Stimulated activated CD8-positive, alpha-beta memory T cell treated with anti-CD3 and anti-CD28 coated beads, Interleukin-4, amount 100 ng/mL, for 1 hour (primary cell): ENCODE data around the gene CXCL14.

Experiments used
- DNase-seq, 2 donors: peaks; one replicate each; pipeline ENCODE4 v3.0.0-alpha.2; 2020; ENCODE audit warnings: low read depth in 2 of 2, low spot score in 1 of 2

CXCL14 gene

DNA sequence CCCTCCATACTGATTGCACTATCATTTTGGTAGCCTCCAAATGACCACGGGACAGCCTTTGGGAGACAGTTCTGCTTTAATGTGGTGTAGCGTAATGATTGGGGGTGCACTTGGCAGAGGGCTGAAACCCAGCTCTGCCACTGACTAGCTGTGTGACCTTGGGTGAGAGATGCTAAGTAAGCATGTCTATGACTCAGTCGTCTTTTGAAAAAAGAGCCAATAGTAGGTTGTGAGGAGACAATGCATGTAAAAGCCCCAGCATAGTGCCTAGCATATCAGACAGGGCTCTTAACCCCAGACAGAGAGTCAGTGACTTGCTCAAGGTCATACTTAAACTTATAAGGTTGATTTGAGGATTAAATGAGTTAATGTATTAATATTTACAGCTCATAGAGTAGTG lies 18.0 kb upstream of the CXCL14 start:
- DNase-seq = no peak

DNA sequence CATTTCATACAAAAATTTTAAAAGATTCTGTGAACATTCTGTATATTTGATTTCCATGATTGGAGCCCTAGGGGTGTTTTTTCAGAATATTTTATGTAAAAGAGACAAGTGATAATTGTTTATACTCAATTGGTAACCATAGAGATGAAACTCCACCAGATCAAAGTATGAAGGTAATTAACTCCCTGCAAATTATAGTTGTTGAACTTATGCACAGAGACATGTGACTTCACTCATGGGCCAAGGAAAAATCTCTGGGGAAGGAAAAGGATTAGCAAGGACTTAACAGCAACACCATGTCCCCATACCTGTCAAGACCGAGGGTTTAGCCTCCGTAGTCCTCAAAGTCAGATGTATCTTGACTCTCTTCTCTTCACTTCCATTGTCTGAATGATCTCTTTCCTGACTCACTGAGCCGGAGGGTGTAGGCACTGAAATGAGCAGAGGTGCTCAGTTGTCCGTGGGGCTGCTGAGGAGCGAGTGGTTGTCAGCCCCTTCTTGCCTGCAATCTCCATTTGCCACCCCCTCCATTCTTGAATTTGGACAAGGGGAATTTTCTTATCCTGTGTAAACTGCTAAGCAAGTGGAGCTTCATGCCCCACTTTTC lies 17.5 kb upstream of the CXCL14 start:
- DNase-seq = no peak

DNA sequence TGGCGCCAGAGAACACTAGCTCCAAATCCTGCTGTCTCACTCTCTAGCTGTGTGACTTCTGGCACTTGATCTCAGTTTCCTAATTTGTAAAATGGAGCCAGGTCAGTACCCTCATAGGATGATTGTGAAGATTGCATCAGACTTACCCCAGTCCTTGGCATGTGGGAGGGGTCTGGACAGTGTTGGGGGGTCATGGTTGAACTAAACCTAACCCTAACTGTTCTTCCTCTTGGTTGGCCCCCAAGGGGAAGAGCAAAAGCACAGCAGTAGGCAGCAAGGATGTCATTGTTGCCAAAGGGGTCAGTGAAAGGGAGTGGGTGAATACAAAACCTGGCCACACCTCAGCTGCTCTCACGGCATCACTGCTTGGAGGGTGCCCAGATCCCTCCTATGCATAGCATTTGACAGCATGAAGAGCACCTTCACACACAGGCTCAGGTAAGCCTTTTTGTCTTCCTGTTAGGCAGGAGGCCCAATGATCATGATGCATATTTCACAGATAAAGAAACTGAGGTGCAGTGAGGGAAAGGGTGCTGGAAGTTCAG lies 15.7 kb upstream of the CXCL14 start:
- DNase-seq = no peak

DNA sequence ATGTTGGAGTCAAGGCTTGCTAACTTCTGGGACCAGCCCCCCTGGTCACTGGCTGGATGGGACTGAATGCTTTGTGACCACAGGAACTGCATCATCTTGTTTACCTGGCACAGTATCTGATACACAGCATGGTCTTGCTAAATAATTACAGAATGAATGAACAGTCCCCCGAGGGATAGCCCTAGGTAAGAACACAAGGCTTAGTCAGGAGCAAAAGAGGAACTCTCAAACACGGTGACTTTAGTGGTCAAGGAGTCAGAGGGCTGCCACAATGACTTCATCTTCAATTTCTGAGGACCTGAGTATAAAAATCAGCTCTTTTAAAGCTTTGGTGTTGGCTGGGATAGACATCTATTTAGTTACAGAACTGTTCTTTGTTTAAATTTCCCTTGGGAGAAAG lies 15.1 kb upstream of the CXCL14 start:
- DNase-seq = no peak

DNA sequence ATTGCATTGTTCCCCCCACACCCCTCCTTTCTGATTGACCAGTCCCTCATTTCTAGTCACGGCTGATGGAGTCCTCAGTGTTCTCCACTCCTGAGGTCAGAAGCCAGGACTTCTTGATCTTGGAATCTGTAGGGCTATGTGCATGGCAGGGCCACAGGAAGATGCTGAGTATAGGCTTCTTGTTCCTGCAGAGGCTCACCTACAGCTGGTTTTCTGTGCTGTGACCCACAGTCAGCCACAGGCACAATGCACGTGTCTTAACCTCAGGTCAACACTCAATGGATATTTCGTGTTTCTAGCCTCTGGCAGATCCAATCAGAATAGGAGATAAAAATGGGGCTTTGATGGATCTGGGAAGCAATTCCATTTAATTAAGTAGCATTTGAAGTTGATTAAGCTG lies 14.3 kb upstream of the CXCL14 start:
- no peak for DNase-seq

DNA sequence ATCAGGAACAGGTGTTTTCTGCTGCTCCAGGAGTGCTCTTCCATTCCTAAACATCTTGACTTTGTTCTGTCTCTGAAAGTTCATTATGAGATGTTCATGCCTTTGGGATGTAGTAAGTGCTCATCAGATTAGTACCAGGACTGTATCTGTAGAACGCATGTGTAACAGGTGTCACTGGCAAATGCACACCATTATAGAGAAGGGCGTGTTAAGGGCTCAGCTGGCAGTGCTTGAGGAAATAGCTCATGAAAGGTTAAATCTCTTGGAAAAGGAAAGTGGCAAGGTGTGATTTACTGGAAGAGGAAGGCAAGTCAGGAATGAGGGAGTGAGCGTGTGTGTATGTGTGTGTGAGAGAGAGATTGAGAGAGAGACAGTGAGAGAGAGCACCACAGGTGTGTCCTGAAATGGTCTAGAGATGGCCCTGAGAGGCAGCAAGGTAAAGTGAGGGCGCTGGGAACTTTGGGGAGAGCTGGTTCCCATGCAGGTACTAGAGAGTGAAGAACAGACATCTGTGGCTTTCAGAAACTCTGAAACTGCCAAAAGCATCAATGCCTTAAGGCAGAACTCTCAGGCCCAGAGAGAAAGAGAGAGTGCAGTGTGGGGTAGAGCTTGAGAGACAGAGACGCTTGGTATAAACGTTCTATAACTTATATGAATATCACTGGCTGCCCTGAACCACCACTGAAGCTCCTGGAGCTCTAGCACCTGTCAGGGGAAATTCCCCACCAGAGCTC lies 13.7 kb upstream of the CXCL14 start:
- no peak for DNase-seq

DNA sequence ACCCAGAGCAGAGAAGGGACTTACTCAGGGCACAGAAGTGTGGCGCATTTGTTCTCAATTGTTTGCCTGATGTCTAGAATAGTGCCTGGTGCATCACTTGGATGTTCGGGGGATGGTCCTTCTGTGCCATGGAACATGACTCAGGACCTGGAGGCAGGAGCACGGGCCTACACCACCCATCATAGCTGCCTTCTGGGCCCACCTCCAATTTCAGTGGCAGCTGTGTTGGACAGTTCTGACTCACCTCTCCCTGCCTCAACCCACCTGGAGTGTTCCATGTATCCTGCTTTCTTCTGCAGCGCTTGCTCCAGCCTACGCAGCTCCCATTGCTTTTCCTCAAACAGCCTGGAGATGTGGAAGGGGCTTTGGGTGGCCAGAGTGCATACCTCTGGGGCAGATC lies 12.5 kb upstream of the CXCL14 start:
- no peak for DNase-seq

DNA sequence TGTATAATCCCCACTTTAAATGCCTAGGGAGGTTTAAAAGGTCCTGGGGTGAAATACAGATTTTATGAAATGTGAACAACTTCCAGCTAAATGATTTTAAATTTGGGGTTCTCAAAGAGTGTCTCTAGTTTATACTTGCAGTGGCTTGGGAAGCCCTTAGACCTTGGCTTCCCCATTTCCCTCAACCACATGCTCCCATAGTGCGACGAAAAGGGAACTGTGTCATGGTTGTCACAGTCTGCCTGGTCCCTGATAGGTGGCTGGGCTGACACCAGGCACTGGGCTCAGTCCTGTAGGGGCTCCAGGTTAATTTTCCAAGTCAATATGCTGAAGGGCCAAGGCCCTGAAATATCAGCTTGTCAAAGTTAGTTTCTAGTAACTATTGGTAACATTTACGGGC lies 10.4 kb upstream of the CXCL14 start:
- no peak for DNase-seq

DNA sequence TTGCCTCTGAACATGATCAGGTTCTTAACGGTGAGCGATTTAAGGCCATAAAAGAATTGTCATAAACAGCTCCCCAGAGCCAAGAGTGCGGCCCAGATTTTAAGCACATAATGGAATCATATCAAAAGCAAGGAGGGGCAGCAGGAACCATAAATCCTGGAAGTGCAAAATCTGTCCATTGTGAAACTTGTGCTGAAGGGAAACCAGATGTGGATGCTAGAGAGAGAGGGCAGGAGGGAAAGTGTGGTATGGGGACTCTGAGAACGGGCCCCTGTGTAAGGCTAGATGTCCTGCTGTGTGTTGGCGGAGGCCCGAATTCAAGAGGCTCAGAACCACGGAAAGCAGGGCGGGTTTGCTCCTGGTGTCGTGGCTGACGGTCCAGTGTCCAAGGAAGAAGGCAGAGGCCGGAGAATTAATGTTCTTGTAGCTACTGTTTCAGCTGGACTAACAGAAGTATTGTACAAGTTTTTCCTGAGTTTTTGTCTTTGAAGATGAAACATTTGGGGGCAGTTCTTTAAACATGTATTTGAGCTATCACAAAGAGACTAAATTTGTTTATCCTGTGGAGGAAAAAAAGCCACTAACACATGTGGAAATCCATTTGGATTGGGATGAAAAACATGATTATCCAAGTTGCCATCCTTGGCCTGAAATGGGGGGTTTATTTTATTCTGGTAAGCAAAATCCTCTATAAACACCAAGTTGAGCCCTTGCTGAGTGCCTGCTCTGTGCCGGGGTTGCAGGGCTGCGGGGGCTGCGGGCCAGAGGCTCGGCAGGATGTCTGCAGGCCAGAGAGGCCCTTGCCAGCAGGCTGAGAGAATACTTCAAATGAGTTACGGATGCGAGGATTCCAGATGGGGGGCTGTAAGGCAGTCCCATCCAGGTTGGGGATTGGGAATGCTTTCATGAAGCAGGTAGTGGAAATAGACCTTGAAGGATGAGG lies 9.2 kb upstream of the CXCL14 start:
- DNase-seq = no peak

DNA sequence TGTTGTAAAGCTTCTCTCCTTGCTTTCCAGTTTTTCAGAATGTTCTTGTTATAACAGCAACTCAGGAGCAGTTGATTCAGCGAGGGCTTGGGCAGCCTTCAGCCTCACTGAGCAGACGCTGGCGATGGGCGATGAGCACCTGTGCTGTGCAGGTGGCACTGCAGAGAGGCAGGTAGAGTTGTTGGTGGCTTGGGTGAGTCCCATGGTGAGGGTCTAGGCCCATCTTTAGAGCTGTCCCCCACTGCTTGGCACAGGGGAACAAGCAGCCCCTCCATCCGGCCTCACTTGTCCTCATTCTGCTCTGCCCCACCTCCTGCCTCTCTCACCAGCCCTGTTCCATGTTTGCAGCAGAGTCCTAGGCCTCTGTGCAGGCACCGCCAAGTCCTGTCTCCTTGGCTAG lies 6.1 kb upstream of the CXCL14 start:
- DNase-seq = no peak

DNA sequence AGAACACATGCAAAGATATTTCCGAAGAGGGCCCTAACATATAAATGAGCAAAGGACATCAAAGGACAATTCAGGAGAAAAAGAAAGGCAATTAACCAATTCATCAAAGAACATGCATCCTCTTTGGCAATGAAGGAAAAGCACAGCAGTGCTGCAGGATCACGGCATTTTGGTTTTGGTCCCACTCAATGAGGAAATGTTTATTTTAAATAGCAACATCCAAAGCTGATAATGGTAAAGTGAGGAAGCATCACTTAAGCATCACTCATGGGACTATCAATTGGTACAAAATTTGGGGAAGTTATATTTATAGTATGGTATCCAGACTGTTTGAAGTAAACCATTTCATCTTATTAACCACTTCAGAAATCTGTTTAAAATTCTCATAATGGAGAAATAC lies 5.5 kb upstream of the CXCL14 start:
- no peak for DNase-seq

DNA sequence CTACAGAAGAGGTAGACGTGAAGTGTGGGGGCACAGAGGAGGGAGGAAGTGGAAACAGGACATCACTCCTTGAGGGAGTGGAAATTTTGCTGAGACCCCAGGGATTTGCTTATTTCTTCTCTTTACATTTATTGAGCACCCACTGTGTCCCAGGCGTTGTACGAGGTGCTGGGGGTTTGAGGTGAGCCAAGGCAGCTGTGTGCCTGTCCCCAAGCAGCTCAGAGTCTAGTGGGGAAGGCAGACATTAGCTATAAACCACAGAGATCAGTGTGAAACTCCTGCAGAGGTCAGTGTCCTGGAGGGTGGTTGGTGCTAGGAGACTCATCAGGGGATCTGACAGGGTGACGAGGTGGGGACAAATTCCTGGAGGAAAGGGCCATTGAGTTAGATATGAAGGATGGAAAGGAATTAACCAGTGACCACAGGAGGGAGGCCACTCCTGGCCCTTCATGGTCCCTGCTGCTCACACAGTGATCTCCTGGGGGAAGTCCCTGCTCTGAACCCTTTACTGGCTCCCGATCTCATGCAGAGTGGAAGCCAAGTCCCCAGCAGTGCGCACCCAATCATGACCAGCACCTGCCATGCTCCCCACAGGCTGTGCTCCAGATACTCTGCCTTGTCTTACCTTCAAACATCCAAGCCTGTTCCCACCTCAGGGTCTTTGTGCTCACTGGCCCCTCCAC lies 3.4 kb upstream of the CXCL14 start:
- DNase-seq = no peak

DNA sequence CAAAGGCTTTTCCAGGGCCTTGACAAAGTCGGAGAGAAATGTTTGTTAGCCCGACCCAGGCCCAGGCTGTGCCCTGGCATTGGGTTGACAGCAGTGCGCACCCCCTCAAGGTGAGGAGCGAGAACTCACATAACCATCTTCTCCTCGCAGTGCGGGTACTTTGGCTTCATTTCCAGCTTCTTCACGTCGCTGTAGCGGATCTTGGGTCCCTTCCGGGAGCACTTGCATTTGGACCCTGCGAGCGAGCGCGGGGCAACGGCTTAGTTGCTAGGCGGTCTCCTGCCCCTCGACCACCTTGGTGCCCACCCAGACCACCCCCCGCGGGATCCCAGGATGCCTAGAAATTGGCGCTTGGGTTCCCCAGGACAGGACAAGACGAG lies 496 bp downstream of the CXCL14 start:
- DNase-seq = no peak

DNA sequence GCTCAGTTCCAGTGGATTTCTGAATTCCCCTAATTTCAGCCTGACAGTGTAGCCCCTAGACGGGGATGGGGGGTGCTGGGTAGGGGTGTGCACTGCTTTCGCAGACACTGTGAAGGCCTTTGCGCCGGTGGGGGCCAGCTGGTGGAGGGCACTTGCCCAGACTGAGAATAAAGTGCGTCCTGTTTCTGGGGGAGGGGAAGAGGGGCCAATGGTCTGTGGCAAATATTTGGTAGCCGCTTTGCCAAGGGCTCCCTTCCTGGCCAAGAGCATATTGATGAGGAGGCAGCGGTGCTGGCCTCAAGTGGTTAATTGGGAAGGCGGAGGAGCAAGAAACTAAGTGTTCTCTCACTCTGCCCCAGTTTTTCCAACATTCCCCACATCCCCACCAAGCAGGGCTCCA lies 1.4 kb downstream of the CXCL14 start:
- DNase-seq = no peak

DNA sequence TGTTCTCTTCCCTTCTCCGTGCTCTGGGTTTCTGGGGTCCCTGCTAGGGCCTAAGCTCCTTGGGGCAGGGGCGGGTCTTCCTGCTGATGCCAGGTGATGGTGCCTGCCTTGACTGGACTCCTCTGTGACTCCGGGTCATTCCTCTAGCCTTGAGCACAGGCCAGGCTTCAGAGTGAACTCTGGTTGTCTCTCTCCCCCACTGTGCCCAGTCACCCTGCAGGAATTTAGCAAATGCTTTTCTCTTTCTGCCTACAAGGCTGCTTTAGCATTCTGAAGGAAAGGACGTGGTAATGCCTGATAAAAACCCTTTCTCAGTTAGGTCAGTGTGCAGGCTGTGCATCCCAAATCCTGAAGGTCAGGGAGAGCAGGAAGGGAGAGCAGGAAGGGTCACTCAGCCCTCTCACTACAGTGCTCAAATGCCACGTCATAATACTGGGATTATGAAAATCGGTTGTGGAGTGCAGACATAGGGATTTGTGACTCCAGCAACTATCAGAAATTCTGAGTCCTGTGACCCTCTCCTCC lies 2.7 kb downstream of the CXCL14 start:
- DNase-seq = no peak

DNA sequence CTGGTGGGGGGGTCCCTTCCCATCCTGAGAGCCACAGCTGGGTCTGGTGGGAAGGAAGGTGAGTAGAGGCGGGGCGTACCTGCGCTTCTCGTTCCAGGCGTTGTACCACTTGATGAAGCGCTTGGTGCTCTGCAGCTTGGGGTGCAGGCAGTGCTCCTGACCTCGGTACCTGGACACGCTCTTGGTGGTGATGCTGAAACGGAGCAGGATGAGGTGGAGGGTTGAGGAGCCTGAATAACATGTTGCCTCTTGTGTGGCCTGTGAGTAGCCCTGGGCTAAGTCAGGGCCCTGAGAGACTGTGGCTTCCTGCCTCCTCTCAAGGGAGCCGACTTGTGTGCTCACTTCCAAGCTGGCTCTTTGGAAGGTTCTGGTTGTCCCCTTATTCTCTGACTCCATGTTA lies 4.3 kb downstream of the CXCL14 start:
- DNase-seq = no peak

DNA sequence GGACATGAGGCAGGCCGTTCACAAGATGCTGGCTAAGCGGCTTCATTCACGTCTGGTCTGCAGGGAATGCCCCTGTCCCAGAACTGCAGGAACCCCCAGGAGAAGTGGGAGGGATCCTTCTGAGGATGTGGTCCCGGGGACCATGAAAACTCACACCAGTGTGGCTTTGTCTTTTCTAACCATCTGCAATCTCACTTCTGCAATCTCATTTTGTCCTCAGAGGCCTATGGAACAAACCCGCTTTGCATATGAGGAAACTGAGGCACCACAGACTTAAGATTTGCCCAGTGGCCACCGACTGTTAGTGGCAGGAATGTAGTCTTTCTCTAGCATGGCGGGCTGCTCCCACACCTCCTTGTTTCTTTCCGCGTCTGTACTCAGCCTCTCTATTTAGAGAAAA lies 6.9 kb downstream of the CXCL14 start:
- DNase-seq = no peak

DNA sequence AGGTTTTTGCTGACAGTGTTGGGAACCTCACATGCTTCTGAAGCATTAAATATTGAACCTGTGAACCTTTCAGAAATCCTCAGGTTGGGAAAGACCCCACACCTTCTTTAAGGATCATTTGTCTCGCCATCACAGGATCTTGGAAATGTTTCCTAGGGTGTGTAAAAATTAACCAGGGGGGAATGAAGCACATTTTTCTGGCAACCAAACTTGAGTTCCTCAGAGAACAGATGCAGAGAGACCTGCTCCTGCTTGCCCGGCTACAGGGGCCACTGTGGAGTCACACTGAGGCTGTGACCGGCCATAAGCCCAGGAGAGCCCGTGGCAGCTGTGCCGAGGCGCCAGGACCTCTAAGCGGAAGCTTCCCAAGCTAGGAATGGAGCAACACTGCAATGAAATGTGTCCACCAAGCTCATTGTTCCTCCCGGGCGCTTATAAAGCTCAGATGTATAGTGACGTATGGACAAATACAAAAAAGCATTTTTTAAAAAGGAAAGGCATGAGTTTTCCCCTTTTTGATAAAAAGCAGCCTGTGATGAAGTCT lies 7.7 kb downstream of the CXCL14 start:
- DNase-seq = no peak

DNA sequence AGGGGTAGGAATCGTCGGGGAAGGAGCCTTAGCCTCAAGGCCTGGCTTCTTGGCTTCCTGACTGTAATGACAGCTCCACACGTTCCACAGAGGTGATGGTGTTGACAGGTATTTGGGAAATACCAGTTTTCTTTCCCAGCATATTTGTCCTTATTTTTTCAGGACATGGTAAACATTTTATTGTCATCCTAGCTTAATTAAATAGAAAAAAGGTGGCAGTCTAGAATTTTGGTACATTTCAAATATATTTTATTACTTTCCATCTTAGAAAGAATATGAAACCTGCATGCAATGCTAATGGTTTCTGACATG lies 8.4 kb downstream of the CXCL14 start:
- DNase-seq = no peak

DNA sequence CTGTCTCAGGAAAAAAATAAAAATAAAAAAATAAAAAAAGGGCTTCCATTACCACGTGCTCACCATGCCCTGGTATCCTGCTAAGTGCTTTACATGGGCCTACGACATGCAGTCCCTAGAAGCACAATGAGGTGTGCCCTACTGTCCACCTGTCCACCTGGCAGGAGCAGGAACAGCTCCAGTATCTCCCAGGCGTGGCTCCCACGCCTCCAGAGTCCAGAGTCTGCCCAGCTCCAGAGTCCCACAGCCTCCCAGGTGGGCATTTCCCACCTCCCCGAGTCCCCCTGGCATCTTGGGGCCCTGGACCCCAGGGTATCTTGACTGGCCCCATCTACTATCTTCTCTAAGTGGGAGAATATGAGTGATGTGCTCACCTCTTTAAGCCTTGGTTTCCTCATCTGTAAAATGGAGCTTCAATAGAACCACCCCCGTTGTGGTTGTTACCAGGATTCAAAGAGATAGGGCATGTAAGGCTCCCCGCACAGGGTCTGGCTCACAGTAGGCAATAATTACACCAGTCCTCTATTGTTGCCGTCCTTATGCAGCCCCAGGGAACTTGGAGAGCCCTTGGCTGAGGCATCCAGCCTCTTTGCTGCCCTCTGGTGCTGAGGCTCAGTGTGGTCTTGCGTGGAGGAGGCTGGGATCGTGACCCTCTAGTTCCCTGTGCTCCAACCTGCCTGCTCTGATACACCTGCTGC lies 8.9 kb downstream of the CXCL14 start:
- no peak for DNase-seq
